Tongue (tissue), 2 donors: ENCODE data around the gene DPY30. TPM values are rescaled to one million over a fixed set of nuclear protein-coding genes. Genes with fewer than 3 reads are reported as not detected.
A peak's percentile ranks its signal among the peaks of the same experiment; 100 is the strongest.
"Not testable (repeated sequence)": the region's sequence is repeated elsewhere in the genome, so short reads cannot be mapped to it uniquely, and the experiment has no call there.

Experiments used
- DNase-seq: peaks from one replicate; pipeline ENCODE4 v3.0.0-alpha.2; 2015
- total RNA-seq: library from RNA; depleted of rRNA; stranded (reverse); fragments of >200 nt; gene quantifications from one replicate; pipeline ENCODE4 v1.2.3, GENCODE V29; 2014

DPY30 gene
- total RNA-seq = 45.7 TPM

DNA sequence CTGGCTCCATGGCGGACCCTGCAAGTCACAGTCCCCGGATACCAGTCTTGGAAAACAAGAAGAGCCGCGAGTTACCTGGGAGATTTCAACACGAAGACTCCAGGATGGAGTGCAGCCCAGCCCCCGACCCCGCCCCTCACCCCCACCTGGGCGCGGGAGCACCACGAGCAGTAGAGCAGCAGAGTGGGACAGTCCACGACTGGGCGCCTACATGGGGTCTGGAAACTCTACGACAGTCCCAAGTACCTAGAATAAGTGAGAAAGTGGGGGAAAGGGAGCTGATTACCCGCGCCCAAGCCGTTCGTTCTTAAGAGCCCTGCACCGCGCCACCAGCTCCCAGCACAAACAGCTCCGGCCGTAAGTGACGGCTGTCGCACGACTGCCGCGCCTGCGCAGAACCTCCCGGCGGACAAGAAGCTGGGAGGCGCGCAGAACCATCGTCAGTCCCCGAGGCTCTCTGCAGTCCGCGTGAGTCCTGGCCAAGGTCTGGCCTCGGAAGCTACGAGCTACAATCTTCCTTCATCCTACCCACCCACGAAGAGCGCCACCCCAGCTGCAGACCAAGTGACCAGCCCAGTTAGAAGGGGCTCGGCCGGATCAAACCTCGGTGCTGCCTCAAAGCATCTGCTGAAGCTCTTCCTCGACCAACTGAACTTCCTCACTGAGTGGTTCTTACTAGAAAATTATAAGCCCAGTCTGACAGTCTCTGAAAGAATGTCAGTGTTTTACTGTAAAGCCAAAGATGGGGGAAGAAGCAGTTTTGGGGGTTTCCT lies at the start of gene DPY30:
Gene DPY30, minus strand, starts transcription at position 359 of the 773 bp plus-strand sequence. Its CDS starts 349 bp downstream, at position 10.
- peak; percentile 97 for DNase-seq

DNA sequence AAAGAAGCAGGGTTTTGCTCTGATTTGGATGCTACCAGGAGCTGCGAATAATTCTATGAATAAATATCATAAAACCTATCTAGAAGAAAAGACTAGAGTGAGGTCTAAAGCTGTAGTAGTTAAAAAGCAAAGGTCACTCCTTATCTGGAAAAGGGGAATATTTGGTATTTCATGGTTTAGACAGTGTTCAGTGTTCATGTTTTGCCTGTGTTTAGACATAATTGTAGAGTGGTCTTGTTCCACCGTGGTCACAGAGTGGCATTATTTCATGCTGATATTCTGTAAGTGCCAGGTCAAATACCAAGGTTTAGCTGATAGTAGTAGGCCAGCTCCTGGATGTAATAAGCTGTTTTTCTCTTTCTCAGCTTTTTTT lies 34.5 kb upstream of the DPY30 start:
- DNase-seq = no peak

DNA sequence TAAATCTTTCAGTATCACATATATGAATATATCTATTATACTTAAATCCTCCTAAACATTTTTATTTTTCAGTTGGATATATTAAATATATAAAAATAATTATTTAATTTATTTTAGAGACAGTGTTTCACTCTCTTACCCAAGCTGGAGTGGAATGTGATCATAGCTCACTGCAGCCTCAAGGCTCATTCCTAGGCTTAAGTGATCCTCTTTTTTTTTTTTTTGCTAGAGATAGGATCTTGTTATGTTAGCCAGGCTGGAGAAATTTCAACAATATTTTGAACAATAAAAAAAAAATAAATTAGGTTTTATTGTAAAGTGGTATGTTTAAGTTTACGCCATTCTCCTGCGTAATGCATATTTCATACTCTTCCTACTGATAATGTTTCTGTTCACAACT lies 27.9 kb upstream of the DPY30 start:
- DNase-seq = no peak

DNA sequence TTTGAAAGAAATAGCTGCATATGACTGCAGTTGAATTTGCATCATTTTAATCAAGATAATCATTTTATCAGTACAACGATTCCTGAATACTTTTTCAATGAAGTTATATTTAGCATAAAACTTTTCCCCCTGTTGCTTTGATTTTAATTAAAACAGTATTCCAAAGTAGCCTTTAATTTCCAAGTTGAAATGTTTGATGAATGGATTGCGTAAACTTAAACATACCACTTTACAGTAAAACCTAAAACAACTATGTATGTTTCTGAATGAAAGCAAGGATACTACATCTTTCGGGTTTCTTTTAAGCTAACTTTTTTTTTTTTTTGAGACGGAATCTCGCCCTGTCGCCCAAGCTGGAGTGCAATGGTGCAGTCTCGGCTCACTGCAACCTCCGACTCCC lies 25.1 kb upstream of the DPY30 start:
- DNase-seq = no peak

DNA sequence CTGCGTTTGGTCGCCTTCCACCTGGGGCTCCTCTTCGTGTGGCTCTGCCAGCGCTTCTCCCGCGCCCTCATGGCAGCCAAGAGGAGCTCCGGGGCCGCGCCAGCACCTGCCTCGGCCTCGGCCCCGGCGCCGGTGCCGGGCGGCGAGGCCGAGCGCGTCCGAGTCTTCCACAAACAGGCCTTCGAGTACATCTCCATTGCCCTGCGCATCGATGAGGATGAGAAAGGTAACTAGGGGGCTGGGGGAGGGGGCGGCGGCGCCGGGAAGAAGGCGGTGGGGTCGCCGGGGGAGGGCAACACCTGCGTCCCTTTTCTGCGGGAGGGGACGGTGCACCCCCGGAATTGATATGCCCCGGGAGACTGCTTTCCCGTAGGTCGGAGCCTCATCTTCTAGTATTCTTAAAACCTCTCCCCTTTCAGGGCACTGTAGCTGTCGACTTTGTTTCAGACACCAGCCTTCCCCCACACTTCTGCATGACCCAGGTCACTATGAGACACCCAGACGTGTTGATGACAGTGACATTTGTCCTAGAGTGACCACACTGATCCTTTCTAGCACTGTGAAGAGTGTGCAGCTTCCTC lies 24.5 kb upstream of the DPY30 start:
- peak; percentile 24 for DNase-seq

DNA sequence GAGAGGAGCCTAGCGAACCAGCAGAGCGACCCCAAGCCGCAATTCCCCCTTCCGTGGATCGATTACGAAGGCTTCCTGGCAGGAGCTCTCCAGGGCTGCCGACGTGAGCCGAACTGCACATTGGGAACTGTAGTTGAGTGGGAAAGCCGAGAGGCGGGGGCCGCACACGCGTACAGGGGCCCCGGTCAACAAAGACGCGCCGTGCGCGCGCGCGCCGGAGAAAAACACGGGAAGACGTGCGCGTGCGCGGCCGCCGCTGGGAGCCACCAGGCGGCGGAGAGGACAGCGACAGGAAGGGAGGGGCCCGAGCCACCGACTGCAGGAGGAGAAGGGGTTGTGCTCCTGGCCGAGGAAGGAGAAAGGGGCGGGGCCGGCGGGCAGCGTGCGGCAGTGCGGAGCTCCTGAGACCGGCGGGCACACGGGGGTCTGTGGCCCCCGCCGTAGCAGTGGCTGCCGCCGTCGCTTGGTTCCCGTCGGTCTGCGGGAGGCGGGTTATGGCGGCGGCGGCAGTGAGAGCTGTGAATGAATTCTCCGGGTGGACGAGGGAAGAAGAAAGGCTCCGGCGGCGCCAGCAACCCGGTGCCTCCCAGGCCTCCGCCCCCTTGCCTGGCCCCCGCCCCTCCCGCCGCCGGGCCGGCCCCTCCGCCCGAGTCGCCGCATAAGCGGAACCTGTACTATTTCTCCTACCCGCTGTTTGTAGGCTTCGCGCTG lies 23.9 kb upstream of the DPY30 start, which contains the start of gene SPAST:
Gene SPAST, plus strand, starts transcription at position 247 of the 711 bp plus-strand sequence. Its CDS starts 276 bp downstream, at position 523.
- peak; percentile 99 for DNase-seq

DNA sequence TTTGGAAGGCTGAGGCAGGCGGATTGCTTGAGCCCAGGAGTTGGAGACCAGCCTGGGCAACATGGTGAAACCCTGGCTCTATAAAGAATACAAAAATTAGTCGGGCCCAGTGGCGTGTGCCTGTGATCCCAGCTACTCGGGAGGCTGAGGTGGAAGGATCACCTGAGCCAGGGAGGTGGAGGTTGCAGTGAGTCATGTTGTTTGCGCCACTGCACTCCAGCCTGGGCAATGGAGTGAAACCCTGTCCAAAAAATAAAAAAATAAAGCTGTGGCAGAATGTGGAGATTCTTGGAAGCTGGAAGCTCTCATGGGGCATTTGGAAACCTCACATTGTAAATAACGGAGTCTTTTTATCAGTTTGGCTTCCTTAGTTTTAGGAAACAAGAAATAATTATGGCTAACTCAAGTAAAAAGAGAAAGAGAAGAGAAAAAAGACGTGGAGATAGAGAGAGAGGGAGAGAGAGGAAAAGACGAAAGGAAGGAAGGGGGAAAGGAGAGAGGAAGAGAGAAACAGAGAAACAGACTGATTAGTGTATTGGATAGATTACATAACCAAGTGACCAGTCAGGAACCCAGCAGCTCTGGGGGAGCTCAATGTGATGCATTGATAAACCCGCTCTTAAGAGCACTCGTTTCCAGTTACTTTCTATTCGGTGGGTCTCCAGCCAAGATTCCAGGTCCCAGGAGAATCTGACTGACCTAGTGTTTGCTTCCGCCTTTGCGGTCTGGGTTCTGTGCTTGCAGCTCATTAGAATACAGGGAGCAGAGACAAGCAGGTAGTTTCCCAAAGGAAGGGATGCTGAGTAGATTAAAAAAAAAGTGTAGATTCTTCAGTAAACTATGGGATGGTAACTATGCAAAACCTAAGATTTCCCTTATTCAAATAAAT lies 22.6 kb upstream of the DPY30 start:
- DNase-seq = peak; percentile 65

DNA sequence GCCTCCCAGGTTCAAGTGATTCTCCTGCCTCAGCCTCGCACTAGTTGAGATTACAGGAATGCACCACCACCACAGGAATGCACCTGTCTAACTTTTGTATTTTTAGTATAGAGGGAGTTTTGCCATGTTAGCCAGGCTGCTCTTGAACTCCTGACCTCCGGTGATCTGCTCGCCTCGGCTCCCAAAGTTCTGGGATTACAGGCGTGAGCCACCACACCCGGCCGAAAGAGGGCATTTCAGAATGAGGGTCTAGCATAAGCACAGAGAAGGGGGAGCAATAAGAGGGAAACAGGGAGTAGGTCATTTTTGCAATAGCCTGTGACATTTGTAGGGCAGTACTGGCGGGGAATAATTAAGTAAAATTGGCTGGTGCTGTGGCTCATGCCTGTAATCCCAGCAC lies 21.8 kb upstream of the DPY30 start:
- DNase-seq = no peak

DNA sequence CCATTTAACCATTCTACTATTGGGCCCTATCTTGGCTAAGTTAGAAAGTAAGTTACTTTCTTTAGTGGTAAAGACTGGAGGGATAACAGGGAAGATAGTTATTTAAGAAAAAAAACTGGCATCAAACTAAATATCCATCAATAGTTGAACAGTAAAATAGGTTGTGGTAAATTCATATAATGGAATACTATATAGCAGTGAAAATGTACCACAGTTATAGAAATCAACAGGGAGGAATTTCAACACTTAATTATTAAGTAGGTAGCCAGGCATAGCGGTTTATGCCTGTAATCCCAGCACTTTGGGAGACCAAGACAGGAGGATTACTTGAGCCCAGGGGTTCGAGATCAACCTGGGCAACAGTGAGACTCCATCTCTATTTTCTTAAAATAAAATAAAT lies 20.7 kb upstream of the DPY30 start:
- DNase-seq = no peak

DNA sequence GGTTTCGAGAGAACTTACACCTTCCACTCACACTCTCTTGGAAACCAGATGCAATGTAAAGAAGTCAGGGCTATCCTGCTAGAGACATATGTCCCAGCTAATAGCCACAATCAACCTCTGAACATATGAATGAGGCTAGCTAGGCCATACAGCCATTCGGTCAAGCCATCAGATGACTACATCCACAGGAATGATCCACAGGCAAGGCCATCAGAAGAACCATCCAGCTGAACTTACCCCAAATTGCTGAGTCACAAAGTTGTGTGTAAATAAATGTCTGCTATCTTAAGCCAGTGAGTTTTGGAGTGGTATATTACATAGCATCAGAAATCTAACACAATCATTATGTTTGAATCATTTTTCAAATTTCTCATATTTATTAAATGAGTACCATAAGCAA lies 18.5 kb upstream of the DPY30 start:
- DNase-seq = no peak

DNA sequence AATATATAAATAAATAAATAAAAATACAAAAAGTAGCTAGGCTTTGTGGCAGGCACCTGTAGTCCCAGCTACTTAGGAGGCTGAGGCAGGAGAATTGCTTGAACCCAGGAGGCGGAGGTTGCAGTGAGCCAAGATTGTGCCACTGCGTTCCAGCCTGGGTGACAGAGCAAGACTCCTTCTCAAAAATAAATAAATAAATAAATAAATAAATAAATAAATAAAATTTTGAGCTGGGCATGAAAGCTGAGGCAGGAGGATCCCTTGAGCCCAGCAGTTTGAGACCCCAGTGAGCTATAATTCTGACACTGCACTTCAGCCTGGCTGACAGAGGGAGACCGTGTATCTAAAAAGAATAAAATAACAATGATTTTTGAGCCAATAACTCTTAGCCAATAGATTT lies 15.0 kb upstream of the DPY30 start:
- DNase-seq = not testable (repeated sequence)

DNA sequence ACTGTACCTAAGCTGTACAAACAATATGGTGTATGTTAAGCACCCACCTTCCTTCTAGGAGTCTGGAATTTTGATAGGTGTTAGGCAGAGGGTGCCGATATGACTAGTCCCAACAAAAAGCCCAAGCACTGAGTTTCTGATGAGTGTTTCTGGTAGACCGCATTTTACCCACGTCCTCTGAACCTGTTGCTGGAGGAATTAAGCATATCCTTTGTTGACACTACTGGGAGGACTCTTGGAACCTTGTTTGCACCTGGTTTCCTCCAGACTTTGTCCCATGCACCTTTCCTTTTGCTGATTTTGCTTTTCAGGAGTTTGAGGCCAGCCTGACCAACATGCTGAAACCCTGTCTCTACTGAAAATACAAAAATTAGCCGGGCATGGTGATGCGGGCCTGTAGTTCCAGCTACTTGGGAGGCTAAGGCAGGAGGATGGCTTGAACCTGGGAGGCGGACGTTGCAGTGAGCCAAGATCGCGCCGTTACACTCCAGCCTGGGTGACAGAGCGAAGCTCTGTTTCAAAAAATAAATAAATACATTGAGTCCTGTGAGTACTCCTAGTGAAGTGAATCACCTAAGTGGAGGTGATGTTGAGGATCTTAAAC lies 12.3 kb upstream of the DPY30 start:
- no peak for DNase-seq

DNA sequence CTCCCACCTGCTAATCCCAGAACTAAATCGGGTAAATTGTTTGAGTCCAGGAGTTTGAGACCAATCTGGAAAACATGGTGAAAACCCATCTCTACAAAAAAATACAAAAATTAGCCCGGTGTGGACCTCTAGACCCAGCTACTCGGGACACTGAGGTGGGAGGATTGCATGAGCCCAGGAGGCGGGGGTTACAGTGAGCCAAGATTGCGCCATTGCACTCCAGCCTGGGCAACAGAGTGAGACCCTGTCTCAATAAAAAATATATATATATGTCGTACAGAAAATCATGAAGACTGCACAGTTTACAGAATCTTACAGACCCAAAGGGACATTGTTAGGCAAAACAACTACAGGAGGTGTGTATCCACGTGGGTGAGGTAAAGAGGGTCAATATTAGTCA lies 4.0 kb upstream of the DPY30 start:
- no peak for DNase-seq

DNA sequence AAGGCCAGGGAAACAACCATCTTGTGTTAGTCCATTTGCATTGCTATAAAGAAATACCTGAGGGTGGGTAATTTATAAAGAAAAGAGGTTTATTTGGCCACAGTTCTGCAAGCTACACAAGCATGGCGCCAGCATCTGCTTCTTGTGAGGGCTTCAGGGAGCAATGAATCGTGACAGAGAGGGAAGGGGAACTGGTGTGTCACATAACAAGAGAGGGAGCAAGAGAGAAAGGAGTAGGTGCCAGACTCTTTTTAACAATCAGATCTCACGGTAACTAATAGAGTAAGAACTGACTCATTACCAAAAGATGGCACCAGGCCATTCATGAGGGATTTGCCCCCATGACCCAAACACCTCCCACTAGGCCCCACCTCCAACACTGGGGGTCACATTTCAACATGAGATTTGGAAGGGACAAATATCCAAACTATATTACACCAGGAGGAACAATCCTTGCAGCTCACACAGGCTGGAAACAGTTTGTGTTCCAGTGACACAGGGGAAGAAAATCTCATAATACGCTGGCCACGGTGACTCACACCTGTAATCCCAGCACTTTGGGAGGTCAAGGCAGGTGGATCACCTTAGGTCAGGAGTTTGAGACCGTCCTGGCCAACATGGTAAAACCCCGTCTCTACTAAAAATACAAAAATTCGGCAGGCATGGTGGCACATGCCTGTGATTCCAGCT lies 5.3 kb downstream of the DPY30 start:
- not testable (repeated sequence) for DNase-seq

DNA sequence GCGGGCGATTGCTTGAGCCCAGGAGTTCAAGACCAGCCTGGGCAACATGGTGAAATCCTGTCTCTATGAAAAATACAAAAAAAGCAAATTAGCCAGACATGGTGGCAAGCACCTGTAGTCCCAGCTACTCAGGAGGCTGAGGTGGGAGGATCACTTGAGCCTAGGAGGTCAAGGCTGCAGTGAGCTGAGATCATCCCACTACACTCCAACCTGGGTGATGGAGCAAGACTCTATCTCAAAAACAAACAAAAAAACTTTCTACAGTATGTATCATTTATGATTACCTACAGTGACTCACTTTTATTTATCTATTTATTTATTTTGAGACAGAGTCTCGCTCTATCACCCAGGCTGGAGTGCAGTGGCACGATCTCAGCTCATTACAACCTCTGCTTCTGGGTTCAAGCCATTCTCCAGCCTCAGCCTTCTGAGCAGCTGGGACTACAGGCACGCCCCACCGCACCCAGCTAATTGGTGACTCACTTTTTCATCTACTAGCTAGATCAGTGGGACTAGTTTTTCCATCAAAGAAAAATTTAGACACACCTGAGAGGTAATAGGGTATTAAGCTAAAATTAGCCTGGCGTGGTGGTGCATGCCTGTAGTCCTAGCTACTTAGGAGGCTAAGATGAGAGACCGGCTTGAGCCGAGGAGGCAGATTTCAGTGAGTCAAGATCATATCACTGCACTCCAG lies 20.7 kb downstream of the DPY30 start:
- DNase-seq = not testable (repeated sequence)

DNA sequence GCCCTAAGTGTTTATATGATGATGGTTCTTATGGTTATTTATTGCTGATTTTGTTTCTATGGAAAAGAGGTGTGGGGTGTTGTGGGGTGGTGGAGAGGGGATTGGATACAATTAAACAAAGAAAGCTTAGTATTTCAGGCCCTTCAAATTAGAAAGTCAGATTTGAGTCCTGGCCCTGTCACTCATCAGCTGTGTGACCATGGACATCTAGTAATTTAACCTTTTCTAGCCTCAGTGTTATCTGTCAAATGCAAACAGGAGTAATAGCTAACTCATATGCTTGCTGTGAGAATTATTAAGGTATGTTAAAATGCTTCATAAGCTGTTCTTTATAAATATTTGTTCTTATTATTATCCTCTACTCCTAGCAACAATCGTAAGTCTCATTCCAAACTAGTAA lies 26.7 kb downstream of the DPY30 start:
- no peak for DNase-seq

DNA sequence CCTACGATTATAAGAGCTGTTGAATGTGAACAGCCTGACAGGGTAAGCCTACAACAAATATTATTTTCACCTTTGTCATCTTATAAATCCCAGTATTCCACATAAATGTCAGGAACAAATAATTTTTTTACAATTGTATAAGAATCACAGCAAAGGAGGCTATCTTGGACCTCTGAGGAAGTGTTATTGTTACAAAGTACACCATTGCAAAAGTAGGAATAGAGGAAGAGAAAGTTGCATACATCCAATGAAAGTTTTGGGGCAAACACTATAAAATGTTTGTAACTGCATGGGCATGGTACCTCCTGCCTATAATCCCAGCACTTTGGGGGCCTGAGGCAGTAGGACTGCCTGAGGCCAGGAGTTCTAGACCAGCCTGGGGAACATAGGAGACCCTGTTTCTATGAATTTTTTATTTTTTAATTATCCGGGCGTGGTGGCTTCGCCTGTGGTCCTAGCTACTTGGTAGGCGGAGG lies 28.1 kb downstream of the DPY30 start:
- no peak for DNase-seq

DNA sequence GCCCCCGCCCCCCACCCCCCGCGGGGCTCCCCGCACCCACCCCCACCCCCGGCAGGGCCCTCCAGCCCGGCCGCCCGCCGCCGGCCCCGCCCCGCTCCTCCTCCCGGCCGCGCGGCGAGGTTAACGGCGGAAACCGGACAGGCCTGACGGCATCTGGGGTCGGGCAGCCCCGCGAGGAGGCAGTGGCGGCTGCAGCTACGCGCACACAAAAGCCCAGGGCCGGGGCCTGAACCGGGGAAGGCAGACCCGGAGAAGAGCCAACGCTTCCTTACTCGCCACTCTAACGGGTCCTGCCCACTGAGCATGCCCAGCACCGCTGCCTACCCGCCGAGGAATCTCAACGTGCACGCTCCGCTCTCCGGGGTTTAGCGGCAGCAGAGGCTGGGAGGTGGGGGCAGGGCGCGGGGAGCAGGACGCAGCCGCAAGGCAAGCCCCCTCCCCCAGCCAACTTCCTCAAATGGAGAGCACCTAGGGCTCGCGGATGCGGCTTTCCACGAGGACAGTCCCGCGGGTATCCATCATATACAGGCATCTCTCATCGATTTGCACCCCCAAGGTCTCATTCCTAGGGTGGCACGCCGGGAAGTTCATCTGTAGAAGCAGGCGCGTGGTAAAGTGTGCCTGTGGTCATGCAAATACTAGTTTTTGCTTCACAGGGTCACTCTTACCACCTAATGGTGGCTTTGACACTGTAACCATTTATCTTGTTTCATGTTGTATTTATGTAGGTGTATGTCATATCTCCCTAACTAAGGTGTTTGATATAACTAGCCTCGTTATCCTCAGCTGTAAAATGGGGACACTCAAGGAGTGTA lies 28.7 kb downstream of the DPY30 start, which contains the start of gene MEMO1:
Gene MEMO1, minus strand, starts transcription at position 339 of the 815 bp plus-strand sequence. CDS start 761 bp downstream, outside the sequence.
- DNase-seq = peak; percentile 97

DNA sequence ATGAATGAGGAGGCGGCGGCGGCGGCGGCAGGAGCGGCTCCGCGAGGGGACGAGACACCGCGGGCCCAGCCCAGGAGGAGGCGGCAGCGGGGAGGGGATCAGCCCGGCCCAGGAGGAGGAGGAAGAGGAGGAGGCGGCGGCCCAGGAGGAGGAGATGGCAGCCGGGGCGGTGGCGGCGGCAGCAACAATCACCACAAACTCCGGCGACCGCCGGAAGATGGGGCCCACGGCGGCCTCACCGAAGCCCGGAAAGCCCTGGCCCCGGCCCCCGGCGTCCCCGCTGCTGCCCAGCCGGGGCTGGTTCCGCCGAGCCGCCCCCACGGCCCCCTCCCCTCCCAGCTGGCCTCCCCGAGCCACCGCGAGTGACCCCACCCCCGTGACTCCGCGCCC lies 29.3 kb downstream of the DPY30 start:
- DNase-seq = peak; percentile 63
